DMS53 (cell line): Measurements from ENCODE around the gene MUCL1.
"Not testable (repeated sequence)": the region's sequence is repeated elsewhere in the genome, so short reads cannot be mapped to it uniquely, and the experiment has no call there.

Experiments
- DNase-seq: peaks from one replicate; lab custom pipeline; 2025; lab: John Stamatoyannopoulos, UW

The MUCL1 gene, protein sequence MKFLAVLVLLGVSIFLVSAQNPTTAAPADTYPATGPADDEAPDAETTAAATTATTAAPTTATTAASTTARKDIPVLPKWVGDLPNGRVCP

DNA sequence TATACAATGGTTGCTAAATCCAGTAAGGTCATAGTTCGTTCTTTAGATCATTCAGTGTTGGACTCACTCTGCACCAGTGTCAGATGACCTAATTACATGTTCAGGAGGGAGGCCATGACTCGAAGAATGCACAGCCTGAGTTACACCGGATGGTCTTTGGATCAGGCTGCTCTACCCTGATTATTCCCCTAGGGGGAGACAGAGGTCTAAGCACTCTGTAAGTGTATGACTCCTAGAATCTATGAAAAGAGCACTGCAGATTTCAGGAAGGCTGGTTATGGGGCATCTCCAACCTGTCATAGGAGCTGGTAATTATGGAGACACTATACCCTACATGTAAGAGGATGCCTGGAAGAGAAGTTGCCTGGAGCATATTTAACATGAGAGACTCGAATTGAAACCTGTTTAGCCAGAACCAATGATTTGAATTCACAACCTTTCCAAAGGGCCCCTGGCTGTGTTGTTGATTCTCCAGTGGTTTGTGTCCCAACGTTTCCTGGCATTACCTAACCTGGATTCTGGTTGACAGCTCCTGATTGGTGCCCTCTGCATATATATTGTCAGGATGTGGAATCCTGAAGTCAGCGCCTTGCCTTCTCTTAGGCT is at the start of gene MUCL1:
Gene MUCL1, plus strand, starts transcription at position 584 of the 606 bp plus-strand sequence. CDS start 67 bp downstream, outside the sequence.
- peak; percentile 89 for DNase-seq

DNA sequence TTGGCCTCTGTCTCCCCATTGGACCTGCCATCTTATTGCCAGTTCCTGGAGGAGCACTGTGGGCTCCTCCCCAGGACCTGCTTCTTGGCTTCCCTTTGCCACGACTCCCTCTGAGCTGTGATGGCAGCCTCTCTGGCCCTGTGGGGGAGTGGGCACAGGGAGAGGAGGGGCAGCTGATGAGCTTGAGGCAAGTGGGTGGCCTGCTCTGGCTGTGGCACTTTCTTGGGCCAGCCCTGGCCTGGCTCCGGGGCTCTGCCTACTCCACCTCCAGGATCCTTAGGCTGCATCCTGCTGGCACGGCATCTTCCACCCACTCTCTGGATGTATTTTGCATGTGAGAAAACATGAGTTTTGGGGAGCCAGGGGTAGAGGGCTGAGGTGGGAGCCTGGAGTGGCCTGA is 32.6 kb upstream of the MUCL1 start:
- no peak for DNase-seq

DNA sequence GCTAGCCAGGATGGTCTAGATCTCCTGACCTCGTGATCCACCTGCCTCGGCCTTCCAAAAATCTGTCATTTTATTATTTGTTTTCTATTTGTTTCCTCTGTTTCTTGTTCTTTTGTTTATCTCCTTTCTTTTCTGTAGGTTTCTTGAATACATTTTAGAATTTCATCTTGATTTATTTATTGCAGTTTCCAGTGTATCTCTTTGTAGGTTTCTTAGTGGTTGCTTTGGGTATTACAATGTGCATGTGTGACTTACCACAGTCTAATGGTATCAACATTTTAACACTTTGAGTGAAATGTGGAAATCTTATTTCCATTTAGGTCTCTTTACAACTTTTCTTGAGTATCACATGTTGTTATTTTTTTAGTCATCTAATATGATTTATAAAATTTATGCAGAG is 29.9 kb upstream of the MUCL1 start:
- DNase-seq = peak; percentile 32

DNA sequence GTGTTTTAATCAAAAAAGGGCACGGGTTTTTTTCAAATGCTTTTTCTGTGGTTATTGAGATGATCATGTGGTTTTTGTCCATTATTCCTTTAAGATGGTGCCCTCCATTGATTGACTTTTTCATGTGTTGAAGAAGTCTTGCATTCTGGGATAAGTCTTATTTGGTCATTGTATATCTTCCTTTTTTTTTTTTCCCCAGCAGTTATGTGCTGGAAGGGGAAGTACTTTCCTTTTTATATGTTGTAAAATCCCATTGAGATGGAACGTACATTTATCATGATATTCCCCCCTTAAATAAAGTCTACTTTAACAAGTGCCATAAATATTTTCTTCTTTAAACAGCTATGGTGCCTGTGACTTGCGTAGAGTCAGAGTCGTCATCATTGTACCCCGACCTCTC is 24.8 kb upstream of the MUCL1 start:
- no peak for DNase-seq

DNA sequence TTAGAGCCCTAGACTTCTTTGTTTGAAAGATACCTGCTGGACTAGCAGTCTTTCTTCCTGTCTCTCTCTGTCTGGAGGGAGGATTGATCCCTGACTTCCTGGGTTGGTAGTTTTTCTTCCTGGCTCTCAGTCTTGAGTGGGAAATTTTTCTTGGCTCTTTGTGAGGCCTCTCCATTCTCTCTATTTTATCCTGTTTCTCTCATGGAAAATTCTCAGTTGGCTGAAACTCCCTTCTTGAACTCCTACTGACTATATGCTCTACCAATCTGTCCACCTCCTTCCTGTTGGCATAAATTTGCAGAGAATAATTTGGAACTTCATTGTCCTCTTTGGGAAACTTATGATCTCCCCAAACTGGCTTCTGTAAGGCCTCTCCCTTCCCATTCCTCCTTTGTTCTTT is 24.1 kb upstream of the MUCL1 start:
- DNase-seq = no peak

DNA sequence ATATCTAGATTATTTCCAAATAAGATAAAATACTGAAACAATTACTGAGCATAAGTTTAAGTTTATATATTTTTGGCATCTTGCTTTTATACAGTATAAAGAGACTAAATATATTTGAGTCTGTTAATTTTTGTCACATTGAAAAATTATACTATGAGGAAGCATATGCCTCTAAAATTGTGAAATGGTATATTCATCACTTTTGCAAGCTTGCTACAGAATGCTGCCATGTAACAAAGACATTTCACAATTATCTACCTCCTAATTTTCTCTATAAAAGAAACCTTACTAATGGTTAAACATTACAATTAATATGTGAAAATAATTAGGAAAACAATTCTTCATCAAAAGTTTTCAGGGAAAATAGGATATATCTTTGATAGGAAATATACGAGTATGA is 22.7 kb upstream of the MUCL1 start:
- DNase-seq = no peak

DNA sequence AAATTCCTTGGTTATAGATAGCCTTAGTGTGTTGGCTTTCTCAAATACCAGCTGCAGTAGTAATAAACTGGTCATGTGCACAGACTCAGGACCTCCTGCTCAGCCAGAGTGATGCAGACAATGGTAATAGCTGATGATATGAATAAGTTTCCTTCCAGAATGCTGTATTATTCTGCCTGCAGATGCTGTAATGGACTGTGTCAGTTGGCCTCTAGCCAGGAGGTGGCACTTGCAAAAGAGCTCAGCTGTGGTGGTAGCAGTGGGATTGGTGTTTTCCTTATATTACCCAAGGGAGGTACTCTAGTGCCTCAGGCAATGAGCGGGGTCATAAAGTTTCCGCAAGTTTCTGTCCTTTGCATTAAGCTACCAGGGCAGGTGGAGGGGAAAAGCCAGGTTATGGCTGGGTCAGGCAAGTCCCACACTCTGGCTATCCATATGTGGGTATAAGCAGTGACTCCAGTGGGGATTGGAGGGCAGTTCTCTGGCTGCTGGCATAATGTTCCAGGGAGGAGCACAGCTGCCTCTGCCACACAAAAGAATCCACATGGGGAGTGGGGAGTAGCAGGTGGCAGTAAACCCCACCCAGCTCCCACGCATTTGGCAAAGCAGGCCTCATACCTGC is 14.0 kb upstream of the MUCL1 start:
- DNase-seq = no peak

DNA sequence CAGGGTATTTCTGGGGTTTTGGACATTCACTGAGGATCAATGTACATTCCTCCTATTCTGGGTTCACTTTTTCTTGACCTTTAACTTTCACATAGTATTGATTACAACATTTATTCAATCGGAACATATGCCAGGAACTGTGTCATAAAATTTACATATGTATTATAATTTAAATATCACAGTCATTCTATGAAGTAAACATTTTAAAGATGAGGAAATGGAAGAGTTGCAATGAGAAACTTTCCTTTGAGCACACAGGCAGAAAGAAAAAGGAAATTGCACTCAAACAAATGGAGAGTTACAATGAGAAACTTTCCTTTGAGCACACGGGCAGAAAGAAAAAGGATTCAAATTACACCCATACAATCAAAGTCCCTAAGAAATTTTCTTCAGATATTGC is 3.1 kb downstream of the MUCL1 start:
- DNase-seq = no peak

DNA sequence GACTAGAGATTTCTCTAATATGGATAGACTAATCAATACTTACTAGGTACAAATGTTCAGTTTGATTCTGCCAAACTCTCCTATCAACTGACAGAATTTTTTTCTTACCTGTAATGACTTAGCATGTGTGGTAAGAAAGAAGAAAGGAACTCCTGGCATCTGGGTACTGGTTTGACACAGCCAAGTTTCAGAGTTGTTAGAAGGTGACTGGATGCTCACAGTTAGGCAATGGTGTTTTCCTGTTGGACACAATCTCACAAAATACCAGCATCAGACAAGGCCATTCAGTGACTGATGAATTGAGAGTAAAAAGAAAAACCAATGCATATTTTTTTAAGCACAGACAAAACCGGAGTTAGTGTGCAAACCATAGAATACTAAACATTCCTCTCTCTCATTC is 4.2 kb downstream of the MUCL1 start:
- DNase-seq = no peak

DNA sequence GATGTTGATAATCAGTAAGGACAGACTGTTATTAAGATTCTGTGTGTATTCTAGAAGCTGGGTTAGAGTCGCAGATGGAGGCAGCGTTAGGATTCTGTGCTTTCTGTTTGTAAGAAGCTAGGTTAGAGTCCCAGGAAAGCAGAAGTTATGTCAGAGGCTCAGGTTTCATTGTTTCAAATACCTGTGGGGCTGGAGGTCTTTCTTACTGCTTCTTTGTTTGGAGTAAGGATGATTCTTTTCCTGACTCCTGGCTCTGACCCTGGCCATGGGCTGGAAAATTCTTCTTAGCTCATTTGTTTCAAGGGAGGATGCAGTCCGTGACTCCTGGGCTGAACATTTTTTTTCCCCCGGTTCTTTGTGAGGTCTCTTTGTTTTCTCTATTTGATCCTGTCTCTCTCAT is 5.2 kb downstream of the MUCL1 start:
- DNase-seq = no peak

DNA sequence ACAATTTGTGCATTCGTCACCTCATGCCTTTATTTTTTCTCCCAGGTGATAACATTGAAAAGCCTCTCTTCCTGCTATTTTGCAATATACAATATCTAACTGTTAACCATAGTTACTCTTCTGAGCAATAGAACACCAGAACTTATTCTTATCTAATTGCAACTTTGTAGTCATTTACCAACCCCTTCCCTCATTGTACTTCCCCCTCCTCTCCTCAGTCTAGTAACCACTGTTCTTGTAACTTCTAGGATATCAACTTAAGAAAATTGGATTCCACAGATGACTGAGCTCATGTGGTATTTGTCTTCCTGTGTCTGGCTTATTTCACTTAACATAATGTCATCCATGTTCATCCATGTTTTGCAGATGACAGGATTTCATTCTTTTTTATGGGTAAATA is 7.6 kb downstream of the MUCL1 start:
- DNase-seq = no peak

DNA sequence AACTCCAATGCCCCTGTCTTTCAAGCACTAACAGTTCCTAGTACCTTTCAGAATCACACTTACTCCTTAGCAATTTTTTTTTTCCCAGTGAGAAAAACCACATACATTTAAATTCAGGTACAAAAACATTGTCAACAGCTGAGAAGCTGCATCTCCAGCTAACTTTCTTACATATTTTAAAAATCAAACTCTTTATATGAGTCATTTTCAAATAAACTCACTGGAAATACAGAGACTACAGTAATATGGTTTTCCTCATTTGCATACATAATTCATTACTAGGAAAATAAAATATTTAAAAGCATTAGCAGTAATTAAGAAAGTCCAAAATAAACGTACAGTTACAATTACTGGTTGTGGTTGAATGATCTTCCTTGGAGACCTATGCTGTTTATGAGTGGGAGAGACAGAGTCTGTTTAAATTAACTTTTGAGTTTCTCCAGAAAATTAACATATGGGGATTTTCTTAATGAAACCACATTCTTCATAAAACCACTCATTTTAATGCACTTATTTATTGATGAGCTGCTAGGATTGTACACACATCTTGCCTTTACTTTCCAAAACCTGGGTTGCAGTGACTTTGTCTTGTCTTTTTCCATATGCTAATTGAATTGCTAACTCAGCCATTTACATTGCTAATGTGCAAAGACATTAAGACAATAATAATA is 9.8 kb downstream of the MUCL1 start:
- no peak for DNase-seq

DNA sequence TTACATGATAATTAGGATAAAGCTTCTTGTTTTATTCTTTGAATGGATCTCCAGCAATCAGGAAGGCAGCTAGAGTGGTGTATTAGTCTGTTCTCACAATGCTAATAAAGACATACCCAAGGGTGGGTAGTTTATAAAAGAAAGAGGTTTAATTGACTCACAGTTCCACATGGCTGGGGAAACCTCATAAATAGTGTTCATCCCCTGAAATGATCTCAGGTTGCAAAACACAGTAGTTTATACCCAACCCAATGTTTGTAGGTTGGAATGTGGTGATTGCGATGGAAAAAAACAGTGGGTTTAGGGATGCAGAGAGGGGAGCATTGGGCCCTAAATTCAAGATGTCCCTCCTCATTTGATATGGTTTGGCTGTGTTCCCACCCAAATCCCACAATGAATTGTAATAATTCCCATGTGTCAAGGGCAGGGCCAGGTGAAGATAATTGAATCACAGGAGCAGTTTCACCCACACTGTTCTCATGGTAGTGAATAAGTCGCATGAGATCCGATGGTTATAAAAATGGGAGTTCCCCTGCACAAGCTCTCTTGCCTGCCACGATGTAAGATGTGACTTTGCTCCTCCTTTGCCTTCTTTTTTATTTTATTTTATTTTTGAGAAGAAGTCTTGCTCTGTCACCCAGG is 11.5 kb downstream of the MUCL1 start:
- DNase-seq = no peak

DNA sequence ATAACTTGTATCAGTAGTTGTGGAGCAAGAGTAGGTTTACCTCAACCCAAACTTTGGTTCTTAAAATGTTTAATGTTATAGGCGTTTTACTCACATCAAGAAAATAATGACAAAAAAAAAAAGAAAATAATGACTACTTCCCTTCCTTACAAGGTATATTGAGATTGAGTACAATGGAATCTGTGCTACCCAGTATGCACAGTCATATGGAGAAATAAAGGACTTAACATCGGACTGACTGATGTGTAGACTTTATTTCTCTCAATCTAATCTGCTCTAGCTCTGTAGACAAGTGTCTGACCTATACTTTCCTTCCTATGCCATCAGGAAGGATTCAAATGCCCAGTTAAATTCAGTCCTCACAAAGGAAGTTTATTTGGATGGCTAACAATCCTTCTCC is 14.4 kb downstream of the MUCL1 start:
- DNase-seq = no peak

DNA sequence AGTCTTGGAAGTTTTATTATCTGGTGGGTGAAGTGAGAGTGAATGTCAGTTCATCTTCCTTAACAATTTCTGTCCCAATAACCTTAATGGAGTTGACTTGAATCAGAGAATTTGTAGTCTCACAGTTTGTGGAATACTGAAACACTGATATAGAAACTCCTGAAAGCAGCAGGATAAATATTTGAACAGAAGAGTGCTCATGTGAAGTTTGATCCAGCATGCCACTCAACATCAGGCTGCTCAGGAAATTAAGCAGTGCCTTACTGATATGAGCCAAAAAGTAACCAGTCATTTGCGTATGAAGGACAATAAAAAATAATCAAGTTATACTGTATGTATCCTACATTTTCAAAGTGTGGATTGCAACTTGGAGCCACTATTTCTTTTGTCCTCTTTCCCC is 15.7 kb downstream of the MUCL1 start:
- peak; percentile 70 for DNase-seq

DNA sequence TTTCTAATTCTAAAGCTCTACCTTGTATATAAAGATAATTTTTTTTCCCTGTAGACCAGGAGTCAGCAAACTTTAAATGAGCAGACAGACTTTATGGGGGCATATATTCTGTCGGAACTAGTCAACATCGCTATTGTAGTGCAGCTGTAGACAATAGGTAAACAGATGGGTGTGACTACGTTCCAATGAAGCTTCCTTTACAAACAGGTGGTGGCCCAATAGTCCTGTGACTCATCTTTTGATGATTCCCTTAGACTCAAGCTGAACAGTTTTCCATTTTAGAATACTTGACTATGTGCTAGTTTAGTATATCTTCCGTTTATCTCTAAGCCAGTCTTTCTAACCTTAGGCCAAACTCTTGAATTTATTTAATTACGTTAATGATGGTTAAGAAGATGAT is 16.3 kb downstream of the MUCL1 start:
- DNase-seq = peak; percentile 89

DNA sequence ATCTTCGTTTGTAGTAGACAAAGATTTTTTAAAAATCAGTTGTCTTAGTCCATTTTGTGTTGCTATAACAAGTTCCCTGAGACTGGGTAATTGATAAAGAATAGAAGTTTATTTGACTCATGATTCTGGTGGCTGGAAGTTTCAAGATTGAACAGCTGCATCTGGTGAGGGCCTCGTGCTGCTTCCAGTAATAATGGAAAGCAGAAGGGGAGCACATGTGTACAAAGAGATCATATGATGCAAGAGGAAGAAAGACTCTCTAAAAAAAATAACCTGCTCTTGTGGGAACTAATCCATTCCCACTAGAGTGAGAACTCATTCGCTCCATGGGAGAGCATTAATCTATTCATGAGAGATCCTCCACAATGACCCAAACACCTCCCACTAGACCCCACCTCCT is 24.8 kb downstream of the MUCL1 start:
- peak; percentile 74 for DNase-seq

DNA sequence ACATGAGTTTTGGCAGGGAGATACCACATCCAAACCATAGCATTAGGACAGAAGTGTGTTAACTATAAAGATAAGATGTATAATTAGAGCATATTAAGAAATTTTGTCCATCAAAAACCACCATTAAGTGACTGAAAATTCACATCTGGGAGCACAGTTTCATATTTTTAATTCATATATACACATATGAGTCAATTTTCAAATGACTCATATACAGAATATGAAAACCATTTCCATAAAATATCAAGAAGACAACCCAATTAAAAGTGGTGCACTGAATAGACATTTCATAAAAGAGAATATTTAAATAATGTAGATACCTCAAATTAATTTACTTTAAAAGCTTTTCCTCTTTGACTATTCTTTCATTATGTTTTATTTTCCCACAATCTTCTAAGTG is 25.3 kb downstream of the MUCL1 start:
- DNase-seq = no peak

DNA sequence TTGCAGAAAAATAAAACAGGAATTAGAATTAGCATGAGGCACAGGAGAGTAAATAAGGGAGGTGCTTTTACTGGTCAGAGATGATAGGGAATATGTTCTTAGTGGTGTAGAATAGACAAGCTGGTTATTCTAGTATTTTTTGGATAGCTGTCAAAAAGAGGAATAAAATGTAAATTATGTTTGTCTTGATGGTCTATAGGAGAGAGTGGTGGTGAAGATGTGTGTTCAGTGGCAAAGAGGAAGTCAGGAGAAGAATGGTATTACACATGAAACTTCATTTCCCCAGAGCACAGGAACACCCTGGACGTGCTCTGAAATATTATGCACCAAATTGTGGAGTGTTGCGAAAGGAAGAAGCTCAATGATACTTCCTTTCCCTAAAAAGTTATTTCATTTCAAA is 27.8 kb downstream of the MUCL1 start:
- DNase-seq = peak; percentile 31

DNA sequence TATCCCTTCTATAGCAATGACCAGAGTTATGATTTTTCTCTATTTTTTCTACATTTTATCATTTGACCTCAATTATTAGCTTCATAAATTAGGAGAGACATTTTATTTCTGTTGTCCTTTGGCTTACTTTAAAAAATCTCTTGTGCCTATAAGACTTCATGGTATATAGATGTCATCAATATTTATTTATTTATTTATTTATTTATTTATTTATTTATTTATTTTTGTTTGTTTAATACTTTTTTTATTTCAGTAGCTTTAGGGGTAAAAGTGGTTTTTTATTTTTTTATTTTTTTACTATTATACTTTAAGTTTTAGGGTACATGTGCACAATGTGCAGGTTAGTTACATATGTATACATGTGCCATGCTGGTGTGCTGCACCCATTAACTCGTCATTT is 28.3 kb downstream of the MUCL1 start:
- not testable (repeated sequence) for DNase-seq

DNA sequence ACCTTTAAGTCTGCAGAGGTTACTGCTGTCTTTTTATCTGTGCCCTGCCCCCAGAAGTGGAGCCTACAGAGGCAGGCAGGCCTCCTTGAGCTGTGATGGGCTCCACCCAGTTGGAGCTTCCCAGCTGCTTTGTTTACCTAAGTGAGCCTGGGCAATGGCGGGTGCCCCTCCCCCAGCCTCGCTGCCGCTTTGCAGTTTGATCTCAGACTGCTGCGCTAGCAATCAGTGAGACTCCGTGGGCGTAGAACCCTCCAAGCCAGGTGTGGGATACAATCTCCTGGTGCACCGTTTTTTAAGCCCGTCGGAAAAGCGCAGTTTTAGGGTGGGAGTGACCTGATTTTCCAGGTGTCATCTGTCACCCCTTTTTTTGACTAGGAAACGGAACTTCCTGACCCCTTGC is 34.1 kb downstream of the MUCL1 start:
- peak; percentile 65 for DNase-seq

DNA sequence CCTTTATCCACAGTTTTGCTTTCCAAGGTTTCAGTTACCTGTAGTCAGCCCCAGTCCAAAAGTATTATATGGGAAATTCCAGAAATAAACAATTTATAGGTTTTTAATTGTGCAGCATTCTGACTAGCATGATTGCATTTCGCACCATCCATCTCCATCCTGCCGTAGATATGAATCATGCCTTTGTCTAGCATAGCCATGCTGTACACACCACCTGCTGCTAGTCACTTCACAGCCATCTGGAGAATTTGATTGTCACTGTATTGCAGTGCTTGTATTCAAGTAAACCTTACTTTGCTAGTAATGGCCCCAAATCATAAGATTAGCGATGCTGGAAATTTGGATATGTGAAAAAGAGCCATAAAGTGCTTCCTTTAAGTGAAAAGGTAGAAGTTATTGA is 36.0 kb downstream of the MUCL1 start:
- peak; percentile 92 for DNase-seq
